ENCODE data around the gene RNU1-4. TPM values are rescaled to one million over a fixed set of nuclear protein-coding genes. Genes with fewer than 3 reads are reported as not detected.
"Not testable (repeated sequence)": the region's sequence is repeated elsewhere in the genome, so short reads cannot be mapped to it uniquely, and the experiment has no call there.

Gene RNU1-4
- total and polyA plus RNA-seq, 7 donors: 1,264 to 5,208 (median 3,151) TPM; not detected in 3

DNA sequence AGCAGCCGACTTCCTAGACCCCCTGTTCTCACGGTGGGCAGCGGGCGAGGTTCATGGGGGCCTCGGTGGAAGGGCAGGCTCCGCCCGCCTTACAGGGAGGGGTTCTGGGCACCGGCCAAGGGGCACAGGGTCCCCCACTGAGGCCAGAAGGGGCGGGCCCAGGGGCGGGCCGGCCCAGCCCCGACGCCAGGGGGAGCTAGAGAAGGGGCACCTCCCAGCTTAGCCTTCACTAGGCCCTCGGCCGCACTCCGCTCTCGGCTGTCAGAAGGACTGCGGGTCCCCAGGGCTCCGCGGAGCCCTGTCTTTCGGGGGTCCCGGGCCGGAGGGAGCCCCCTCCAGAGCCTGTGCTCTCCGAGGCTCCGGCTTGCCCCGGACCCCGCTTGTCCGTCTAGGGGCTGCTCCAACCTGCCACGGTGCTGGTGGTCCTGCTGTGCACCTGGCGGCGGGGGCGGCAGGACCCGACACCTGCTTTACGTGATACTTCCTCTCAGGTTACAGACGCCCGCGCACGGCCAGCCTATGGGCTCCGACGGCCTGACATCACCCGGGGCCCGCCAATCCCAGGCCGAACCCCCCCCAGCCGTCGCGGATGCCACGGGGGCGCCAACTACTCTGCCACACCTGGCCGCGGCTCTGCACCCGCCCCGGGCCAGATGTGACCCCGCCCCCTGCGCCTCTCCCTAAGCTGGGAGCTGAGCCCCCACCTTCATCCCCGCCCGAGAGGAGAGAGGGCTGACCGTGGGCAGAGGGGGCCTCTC, 40.0 kb upstream of the RNU1-4 start:
- ATAC-seq; intact Hi-C loops (cut with DNase I); H3K27me3 ChIP-seq (ENCODE audit: insufficient read depth in 3 of 3, low read length in 2 of 3); H3K9me3 ChIP-seq; DNase-seq; H3K4me3 ChIP-seq; H3K36me3 ChIP-seq (ENCODE audit: insufficient read depth in 1 of 2, low read depth in 1 of 2); H3K27ac ChIP-seq; H3K4me1 ChIP-seq: not testable (repeated sequence)
- WGBS, 3 donors: 0 to 20% (median 1%) methylated on average over 1 to 6 of the region's 57 CpGs

DNA sequence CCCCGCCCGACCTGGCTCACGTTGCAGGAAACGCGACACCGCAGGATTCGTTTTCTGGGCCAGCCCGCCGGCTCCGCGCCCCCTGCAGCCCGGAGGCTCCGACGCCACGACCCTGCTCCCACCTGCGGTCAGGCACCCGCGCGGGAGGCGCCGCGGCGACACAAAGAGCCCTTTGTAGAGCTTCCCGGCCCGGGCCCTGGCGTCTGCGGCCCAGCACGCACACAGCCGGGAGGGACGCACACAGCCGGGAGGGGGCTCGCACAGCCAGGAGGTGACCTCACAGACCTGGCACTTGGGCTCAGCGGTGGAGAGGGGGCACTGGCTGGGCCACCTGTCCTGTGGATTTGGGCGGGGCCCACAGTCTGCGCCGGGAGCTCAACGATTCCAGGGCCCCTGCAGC, 39.1 kb upstream of the RNU1-4 start:
- H3K4me3 ChIP-seq; H3K27ac ChIP-seq; H3K36me3 ChIP-seq (ENCODE audit: insufficient read depth in 1 of 2, low read depth in 1 of 2); intact Hi-C loops (cut with DNase I); ATAC-seq; H3K9me3 ChIP-seq; H3K4me1 ChIP-seq; DNase-seq; H3K27me3 ChIP-seq (ENCODE audit: insufficient read depth in 3 of 3, low read length in 2 of 3): not testable (repeated sequence)
- 13% methylated on average over 6 of the region's 37 CpGs; no CpG with 5 or more reads in 2 of the 3 donors for WGBS, 3 donors

DNA sequence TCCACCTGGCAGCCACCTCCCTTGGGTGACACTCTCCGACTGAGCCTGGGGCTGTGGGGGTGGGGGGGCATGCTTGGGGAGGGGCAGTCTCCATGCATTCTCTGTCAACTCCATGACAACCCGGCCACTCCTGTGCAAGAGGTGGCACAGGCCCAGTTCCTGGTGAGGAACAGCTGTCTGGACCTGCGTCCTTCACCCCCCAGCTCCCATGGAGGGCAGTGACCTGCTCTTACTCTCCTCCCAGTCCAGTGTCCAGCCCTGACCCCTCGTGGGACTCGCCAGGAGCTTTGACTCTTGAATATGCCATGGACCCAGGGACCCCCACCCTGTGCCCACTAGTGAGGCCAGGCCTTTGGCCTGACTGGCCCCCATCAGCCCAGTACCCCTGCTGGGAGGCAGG, 38.0 kb upstream of the RNU1-4 start:
- peak in 1 of 2 donors; percentile 42 for DNase-seq
- H3K4me1 ChIP-seq; intact Hi-C loops (cut with DNase I); H3K9me3 ChIP-seq; H3K27ac ChIP-seq; H3K4me3 ChIP-seq; H3K27me3 ChIP-seq (ENCODE audit: insufficient read depth in 3 of 3, low read length in 2 of 3); H3K36me3 ChIP-seq (ENCODE audit: insufficient read depth in 1 of 2, low read depth in 1 of 2); ATAC-seq: not testable (repeated sequence)
- 61 to 62% methylated on average over 2 to 3 of the region's 5 CpGs; no CpG with 5 or more reads in 1 of the 3 donors for WGBS, 3 donors

- DNase-seq; H3K36me3 ChIP-seq (ENCODE audit: insufficient read depth in 1 of 2, low read depth in 1 of 2); H3K27ac ChIP-seq; intact Hi-C loops (cut with DNase I); H3K4me1 ChIP-seq; H3K4me3 ChIP-seq; H3K27me3 ChIP-seq (ENCODE audit: insufficient read depth in 3 of 3, low read length in 2 of 3); H3K9me3 ChIP-seq: not testable (repeated sequence)
- TF ChIP-seq, protein P1, sequence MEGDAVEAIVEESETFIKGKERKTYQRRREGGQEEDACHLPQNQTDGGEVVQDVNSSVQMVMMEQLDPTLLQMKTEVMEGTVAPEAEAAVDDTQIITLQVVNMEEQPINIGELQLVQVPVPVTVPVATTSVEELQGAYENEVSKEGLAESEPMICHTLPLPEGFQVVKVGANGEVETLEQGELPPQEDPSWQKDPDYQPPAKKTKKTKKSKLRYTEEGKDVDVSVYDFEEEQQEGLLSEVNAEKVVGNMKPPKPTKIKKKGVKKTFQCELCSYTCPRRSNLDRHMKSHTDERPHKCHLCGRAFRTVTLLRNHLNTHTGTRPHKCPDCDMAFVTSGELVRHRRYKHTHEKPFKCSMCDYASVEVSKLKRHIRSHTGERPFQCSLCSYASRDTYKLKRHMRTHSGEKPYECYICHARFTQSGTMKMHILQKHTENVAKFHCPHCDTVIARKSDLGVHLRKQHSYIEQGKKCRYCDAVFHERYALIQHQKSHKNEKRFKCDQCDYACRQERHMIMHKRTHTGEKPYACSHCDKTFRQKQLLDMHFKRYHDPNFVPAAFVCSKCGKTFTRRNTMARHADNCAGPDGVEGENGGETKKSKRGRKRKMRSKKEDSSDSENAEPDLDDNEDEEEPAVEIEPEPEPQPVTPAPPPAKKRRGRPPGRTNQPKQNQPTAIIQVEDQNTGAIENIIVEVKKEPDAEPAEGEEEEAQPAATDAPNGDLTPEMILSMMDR (IDR thresholded peaks at IDR 0.05): peak; percentile 19
- no CpG with 5 or more reads among the region's 7 CpGs for WGBS, 3 donors
- ATAC-seq: peak; percentile 63 to 88 (median 76)
Observed at GRCh38 chr1:16703141-16703540, 37.2 kb upstream of the RNU1-4 start.

GRCh38 chr1:16703602-16704001, 36.7 kb upstream of the RNU1-4 start:
- H3K27me3 ChIP-seq (ENCODE audit: insufficient read depth in 3 of 3, low read length in 2 of 3); H3K9me3 ChIP-seq; DNase-seq; intact Hi-C loops (cut with DNase I); H3K4me1 ChIP-seq; H3K27ac ChIP-seq; H3K36me3 ChIP-seq (ENCODE audit: insufficient read depth in 1 of 2, low read depth in 1 of 2); H3K4me3 ChIP-seq: not testable (repeated sequence)
- peak in 2 of 4 donors; percentile 11 to 12 for ATAC-seq
- 29 to 62% (median 32%) methylated on average over 3 of the region's 5 CpGs for WGBS, 3 donors

- intact Hi-C loops (cut with DNase I): not testable (repeated sequence)
Observed at GRCh38 chr1:16704076-16704475, 36.2 kb upstream of the RNU1-4 start.

DNA sequence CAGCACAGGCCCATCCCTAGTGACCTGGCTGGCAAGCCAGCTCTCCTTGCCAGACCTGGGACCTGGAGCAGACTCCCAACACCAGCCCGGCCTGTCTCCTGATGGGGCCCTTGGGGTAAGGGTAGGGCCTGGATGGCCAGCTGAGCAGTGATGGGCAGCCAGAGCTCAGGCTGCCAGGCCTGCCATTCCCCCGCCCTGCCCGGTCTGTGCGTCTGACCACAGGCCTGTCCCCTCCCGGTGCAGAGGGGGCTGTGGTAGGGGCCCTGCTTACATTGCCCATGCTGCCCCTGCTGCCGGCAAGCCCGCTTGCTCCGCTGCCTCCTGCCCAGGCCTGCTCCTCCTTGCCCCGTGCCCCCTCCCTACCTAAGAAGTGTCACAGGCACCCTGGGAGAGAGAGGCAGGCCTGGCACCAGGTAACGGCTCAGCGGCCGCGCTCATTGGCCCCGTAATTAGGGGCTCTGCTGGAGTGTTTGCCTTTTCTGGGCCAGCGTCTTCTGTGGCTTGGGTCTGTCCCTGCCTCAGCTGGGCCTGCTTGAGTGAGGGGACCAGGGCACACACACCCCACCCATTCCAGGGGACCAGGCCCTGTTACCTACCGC, 35.7 kb upstream of the RNU1-4 start:
- H3K36me3 ChIP-seq (ENCODE audit: insufficient read depth in 1 of 2, low read depth in 1 of 2); intact Hi-C loops (cut with DNase I); H3K27me3 ChIP-seq (ENCODE audit: insufficient read depth in 3 of 3, low read length in 2 of 3); H3K27ac ChIP-seq; H3K4me3 ChIP-seq; H3K9me3 ChIP-seq; H3K4me1 ChIP-seq; ATAC-seq: not testable (repeated sequence)
- WGBS, 3 donors: 89 to 100% (median 93%) methylated on average over 3 to 13 of the region's 16 CpGs
- peak in 1 of 2 donors; percentile 34 for DNase-seq

More at GRCh38 chr1:16704076-16704475, 36.2 kb upstream of the RNU1-4 start:
- H3K4me3 ChIP-seq; H3K4me1 ChIP-seq; H3K27ac ChIP-seq; H3K9me3 ChIP-seq; H3K27me3 ChIP-seq (ENCODE audit: insufficient read depth in 3 of 3, low read length in 2 of 3); H3K36me3 ChIP-seq (ENCODE audit: insufficient read depth in 1 of 2, low read depth in 1 of 2); ATAC-seq: not testable (repeated sequence)
- peak in 1 of 2 donors; percentile 42 for DNase-seq
- WGBS, 3 donors: 67 to 78% (median 74%) methylated on average over 2 to 7 of the region's 13 CpGs

DNA sequence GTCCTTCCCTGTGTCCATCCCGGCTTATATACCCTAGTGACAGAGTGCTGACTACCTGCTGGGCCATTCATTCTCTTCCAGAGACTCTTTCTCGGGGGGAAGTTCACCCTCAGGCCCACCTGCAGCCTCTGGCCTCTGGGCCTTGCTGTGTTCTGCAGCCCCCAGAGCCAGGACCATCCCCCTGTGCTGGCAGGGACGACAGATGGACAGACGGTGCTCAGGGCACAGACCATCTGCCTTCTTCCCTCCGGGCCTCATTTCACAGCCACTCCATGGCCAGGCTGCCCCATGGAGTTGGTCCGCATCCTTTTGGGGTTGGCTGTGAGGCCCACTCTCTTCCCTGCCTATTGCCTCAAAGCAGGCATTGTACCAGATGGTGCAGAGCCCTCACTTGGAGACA, 34.0 kb upstream of the RNU1-4 start:
- not testable (repeated sequence) for ATAC-seq

GRCh38 chr1:16707130-16708093, 32.9 kb upstream of the RNU1-4 start:
- H3K4me3 ChIP-seq: not testable (repeated sequence)
- 14% methylated on average over 43 to 61 of the region's 99 CpGs; no CpG with 5 or more reads in 1 of the 3 donors for WGBS, 3 donors

More for the DNA sequence above, 34.0 kb upstream of the RNU1-4 start:
- H3K27ac ChIP-seq; H3K36me3 ChIP-seq (ENCODE audit: insufficient read depth in 1 of 2, low read depth in 1 of 2); intact Hi-C loops (cut with DNase I); H3K4me1 ChIP-seq; H3K27me3 ChIP-seq (ENCODE audit: insufficient read depth in 3 of 3, low read length in 2 of 3); H3K4me3 ChIP-seq; DNase-seq; H3K9me3 ChIP-seq: not testable (repeated sequence)
- WGBS, 3 donors: 83 to 88% (median 86%) methylated on average over 4 to 6 of the region's 6 CpGs

DNA sequence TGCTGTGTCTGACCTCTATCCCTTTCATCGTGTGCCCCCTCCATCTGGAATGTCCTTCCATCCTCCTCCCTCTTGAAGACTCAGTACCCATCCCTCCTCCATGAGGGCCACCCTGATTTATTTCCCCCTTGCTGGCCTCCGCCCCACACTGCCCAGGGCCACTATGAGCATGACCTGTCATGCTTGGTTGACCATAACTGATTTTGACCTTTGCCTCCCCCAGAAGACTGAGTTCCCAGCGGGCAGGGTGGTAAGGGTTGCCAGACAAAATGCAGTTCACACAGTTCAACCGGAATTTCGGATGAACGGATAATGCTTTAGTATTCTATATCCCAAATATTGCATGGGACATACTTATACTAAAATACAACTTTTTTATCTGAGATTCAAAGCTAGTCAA, 31.6 kb upstream of the RNU1-4 start:
- H3K36me3 ChIP-seq (ENCODE audit: insufficient read depth in 1 of 2, low read depth in 1 of 2); H3K4me3 ChIP-seq; H3K27me3 ChIP-seq (ENCODE audit: insufficient read depth in 3 of 3, low read length in 2 of 3); intact Hi-C loops (cut with DNase I); H3K4me1 ChIP-seq; H3K27ac ChIP-seq; DNase-seq; ATAC-seq; H3K9me3 ChIP-seq: not testable (repeated sequence)
- no CpG with 5 or more reads among the region's 6 CpGs for WGBS, 3 donors

More at GRCh38 chr1:16707130-16708093, 32.9 kb upstream of the RNU1-4 start:
- H3K27me3 ChIP-seq (ENCODE audit: insufficient read depth in 3 of 3, low read length in 2 of 3); H3K27ac ChIP-seq; DNase-seq; H3K9me3 ChIP-seq; H3K4me1 ChIP-seq; H3K36me3 ChIP-seq (ENCODE audit: insufficient read depth in 1 of 2, low read depth in 1 of 2); ATAC-seq; intact Hi-C loops (cut with DNase I): not testable (repeated sequence)
